Measurements from ENCODE around the gene SLC25A41. TPM values are rescaled to one million over a fixed set of nuclear protein-coding genes. Genes with fewer than 3 reads are reported as not detected.

The SLC25A41 gene
- total RNA-seq, 1 donor from 2014 or later, result 1.6 TPM

DNA sequence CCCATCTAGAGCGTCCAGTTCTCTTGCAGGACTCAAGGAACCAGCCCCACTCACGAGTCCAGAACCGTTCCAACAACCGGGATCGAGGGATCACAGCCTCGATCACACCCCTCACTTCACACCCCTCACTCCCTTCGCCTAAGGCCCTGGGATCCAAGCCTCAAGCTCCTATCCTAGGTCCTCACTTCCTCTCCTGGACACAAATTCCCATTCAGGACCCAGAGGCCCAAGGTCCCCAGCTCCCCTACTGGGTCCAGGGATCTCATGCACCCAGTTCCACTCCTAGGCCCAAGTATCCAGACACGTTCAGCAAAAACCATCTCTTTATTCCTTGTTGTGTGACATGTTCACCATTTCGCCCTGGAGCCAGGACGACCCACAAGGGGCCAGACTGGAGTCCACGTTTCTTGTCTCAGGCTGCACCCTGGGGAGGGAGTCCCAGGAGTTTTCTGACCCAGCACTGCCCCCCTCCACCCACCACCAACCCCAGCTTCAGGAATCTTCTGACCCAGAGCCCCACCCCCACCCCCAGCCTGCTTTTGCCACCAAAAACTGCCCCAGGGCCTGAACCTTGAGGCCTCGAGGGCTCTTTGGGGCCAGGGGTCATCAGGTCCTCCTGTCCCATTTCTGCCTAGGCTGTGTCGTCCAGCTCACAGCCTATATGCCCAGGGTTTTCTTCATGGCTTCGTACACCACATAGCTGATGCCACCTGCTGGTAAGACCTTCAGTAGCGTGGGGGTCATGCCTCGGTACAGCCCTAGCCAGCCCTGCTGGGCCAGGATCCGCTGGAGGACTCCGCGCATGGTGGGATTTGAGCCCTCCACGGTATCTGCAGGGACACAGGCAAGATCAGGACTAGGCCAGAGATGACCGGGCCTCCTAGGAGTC, 7.6 kb downstream of the SLC25A41 start:
- H3K36me3 Mint-ChIP-seq (ENCODE audit: low read depth), result peaks cover 3% of the 10 kb centered on the region
- TF ChIP-seq, protein P1, sequence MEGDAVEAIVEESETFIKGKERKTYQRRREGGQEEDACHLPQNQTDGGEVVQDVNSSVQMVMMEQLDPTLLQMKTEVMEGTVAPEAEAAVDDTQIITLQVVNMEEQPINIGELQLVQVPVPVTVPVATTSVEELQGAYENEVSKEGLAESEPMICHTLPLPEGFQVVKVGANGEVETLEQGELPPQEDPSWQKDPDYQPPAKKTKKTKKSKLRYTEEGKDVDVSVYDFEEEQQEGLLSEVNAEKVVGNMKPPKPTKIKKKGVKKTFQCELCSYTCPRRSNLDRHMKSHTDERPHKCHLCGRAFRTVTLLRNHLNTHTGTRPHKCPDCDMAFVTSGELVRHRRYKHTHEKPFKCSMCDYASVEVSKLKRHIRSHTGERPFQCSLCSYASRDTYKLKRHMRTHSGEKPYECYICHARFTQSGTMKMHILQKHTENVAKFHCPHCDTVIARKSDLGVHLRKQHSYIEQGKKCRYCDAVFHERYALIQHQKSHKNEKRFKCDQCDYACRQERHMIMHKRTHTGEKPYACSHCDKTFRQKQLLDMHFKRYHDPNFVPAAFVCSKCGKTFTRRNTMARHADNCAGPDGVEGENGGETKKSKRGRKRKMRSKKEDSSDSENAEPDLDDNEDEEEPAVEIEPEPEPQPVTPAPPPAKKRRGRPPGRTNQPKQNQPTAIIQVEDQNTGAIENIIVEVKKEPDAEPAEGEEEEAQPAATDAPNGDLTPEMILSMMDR (conservative IDR thresholded peaks at IDR 0.05), result peak; percentile 20
- peak overlapping the region; percentile 52 for H3K4me3 Mint-ChIP-seq
- peaks cover 29% of the 10 kb centered on the region for H3K4me1 Mint-ChIP-seq
- H3K9me3 Mint-ChIP-seq, result peaks cover 2% of the 10 kb centered on the region
- H3K27ac Mint-ChIP-seq (ENCODE audit: unreplicated experiment), result peak overlapping the region; percentile 14
- no peak for DNase-seq (ENCODE audit: low read depth, low spot score)
- peaks cover 20% of the 10 kb centered on the region for H3K27me3 Mint-ChIP-seq (ENCODE audit: low read depth)

DNA sequence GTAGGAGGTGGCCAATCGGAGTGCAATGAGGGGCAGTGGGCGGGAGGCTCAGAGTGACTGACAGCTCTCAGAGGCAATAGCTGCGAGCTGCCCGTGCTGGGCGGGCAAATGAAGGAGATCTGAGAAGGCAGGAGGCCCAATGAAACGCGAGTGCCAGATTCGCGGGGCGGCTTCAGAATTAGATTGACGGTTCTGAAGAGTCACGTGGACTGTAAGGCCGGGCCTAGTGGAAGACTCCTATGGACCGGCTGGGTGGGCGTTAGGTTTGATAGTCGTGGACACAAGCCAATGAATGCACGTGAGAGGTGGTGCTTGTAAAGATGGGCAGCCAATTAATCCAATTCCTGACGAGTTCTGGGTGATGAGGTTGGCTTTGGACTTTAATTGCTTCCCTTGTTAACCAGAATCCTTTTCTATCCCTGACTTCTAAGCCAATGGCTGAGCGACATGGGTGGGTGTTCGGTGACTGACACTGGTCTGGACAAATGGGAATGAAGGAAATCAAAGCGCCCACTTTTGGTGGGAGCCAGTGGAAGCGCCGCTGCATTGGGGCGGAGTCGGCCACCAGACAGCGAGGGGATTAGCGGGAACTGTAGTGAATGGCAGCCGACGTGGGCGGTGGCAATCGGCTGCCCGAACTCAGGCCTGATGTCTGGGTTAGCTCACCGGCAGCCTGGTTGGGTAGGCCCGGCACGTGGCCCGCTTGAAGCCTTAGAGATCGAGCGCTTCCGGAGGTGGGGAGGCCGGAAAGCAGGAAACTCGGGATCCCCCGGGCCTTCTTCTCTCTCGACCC, 8.4 kb downstream of the SLC25A41 start:
- Mint-ChIP-seq H3K9me3 (peaks cover 2% of the 10 kb centered on the region), H3K36me3 (ENCODE audit: low read depth) (peaks cover 7% of the 10 kb centered on the region), H3K4me3 (peak overlapping the region; percentile 94), H3K27ac (ENCODE audit: unreplicated experiment) (no peak overlapping the region), H3K27me3 (ENCODE audit: low read depth) (peaks cover 14% of the 10 kb centered on the region), H3K4me1 (peaks cover 34% of the 10 kb centered on the region)
- TF ChIP-seq, protein P1 (conservative IDR thresholded peaks at IDR 0.05), result no peak
- peak; percentile 96 for DNase-seq (ENCODE audit: low read depth, low spot score)

DNA sequence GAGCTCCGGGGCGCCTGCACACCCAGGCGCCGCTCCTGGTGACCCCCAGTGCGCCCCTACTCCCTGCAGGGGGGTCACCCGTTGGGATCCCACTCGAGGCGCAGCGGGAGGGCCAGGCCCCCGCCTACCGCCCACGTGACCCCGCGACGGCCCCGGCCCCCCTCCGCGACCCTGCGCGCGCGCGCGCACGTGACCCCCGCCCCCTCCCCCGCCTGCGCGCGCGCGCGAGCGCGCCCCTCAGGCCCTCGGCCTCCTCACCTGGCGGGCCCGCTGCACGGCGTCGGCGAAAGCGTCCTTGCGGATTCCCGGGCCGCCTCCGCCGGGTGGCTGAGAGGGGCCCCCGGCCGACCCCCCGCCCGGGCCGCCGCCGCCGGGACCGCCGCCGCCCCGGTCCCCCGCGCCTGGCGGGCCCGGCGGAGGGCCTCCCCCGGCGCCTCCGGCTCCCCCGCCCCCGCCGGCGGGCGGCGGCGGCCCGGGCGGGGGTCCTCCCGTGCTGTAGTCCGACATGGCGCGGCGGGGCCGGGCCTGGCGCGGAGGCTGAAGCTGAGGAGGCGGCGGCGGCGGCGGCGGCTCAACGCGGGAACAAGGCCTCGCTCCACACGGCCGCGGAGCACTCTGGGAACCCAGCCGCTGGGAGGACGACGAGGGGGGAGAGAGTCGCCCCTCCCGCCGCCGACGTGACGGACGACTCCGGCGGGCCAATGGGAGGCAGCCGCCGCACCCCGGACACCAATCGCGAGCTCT, 9.2 kb downstream of the SLC25A41 start, which contains the start of gene KHSRP:
Gene KHSRP, minus strand, starts transcription at position 617 of the 744 bp plus-strand sequence. Its CDS starts 110 bp downstream, at position 507.
- no peak for DNase-seq (ENCODE audit: low read depth, low spot score)
- peaks cover 34% of the 10 kb centered on the region for H3K4me1 Mint-ChIP-seq
- peaks cover 2% of the 10 kb centered on the region for H3K9me3 Mint-ChIP-seq
- peak within 1 kb of the TSS; percentile 88 for H3K27ac Mint-ChIP-seq (ENCODE audit: unreplicated experiment)
- H3K27me3 Mint-ChIP-seq (ENCODE audit: low read depth), result peaks cover 7% of the 10 kb centered on the region
- peak within 1 kb of the TSS; percentile 97 for H3K4me3 Mint-ChIP-seq
- TF ChIP-seq, protein P1 (conservative IDR thresholded peaks at IDR 0.05), result no peak
- H3K36me3 Mint-ChIP-seq (ENCODE audit: low read depth), result peaks cover 7% of the 10 kb centered on the region

DNA sequence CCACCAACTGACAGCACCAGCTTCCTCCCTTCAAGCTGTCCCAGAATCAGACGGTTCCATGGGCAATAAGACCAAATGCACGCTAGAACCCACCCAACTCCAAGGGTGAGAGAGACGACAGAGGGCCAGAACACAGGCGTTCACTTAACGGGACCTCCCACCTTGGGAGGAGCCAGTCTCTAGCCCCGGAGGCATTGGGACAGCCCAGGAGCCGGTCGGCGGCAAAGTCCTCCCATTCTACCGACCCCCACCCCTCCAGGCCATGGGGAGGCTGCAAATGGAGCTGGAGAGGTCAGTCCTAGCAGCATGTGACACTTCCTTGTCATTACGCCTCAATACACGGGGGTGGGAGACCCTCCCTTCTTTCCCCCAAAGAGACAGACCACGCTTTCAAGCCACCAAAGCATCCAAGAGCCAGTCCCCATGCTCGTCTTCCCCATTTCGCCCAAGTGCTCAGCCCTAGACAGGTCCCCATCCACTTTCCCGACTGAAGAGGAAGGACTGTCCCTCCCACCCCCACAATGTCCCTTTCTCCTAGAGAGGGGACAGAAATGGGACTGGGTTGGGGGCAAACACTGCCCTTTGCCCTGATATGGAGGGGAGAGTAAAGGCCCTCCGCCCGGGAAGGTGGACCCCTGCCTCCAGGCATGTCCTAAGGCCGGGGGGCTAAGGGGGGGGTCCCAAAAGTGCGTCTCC, 9.9 kb downstream of the SLC25A41 start:
- H3K4me3 Mint-ChIP-seq, result peak overlapping the region; percentile 97
- H3K9me3 Mint-ChIP-seq, result peaks cover 2% of the 10 kb centered on the region
- H3K27me3 Mint-ChIP-seq (ENCODE audit: low read depth), result peaks cover 6% of the 10 kb centered on the region
- TF ChIP-seq, protein P1 (conservative IDR thresholded peaks at IDR 0.05), result no peak
- H3K4me1 Mint-ChIP-seq, result peaks cover 34% of the 10 kb centered on the region
- peaks cover 7% of the 10 kb centered on the region for H3K36me3 Mint-ChIP-seq (ENCODE audit: low read depth)
- peak overlapping the region; percentile 88 for H3K27ac Mint-ChIP-seq (ENCODE audit: unreplicated experiment)
- peak; percentile 45 for DNase-seq (ENCODE audit: low read depth, low spot score)
